SK-N-SH treated with all-trans-retinoic acid at 6 μM for 48 hours (cell line): ENCODE measurements around the gene CARD9.

Experiments used
- ATAC-seq: fragments of 200-7000 bp; cut with Tn5 transposase; 3 replicates; pipeline ENCODE4 v1.9.1; 2020; ENCODE audit warnings: mild to moderate bottlenecking, moderate library complexity
- ARNTL ChIP-seq: fragments of 450-650 bp; formaldehyde crosslinking; IDR thresholded peaks from 2 replicates; pipeline ENCODE4 v1.5.0; 2020; ENCODE audit warnings: low read depth, mild to moderate bottlenecking, moderate library complexity, borderline replicate concordance
- BACH2 ChIP-seq: fragments of 250-450 bp; sonication (Bioruptor Pico); IDR thresholded peaks from 2 replicates; pipeline ENCODE4 v1.9.0; 2021; ENCODE audit warnings: mild to moderate bottlenecking, borderline replicate concordance
- CSDC2 ChIP-seq: fragments of 250-450 bp; sonication (Bioruptor Pico); IDR thresholded peaks from 2 replicates; pipeline ENCODE4 v1.5.0; 2020; ENCODE audit warnings: mild to moderate bottlenecking, moderate library complexity
- ESRRG ChIP-seq: fragments of 250-450 bp; sonication (Bioruptor Pico); IDR thresholded peaks from 2 replicates; pipeline ENCODE4 v1.6.1; 2021; ENCODE audit warnings: mild to moderate bottlenecking
- GLIS3 ChIP-seq: fragments of 250-450 bp; sonication (Bioruptor Pico); IDR thresholded peaks from 2 replicates; pipeline ENCODE4 v1.5.0; 2020; ENCODE audit warnings: mild to moderate bottlenecking, moderate library complexity
- ISL1 ChIP-seq: fragments of 250-450 bp; sonication (Bioruptor Pico); IDR thresholded peaks from 2 replicates; pipeline ENCODE4 v2.1.2; 2022; ENCODE audit warnings: mild to moderate bottlenecking, moderate library complexity
- OSR1 ChIP-seq: fragments of 250-450 bp; sonication (Bioruptor Pico); IDR thresholded peaks from 2 replicates; pipeline ENCODE4 v1.8.0; 2022; ENCODE audit warnings: moderate library complexity, mild to moderate bottlenecking, inconsistent platforms
- PPARA ChIP-seq: fragments of 250-450 bp; sonication (Bioruptor Pico); IDR thresholded peaks from 2 replicates; pipeline ENCODE4 v1.5.0; 2020; ENCODE audit warnings: mild to moderate bottlenecking, borderline replicate concordance
- RARB ChIP-seq: fragments of 250-450 bp; sonication (Bioruptor Pico); IDR thresholded peaks from 2 replicates; pipeline ENCODE4 v1.8.0; 2021; ENCODE audit warnings: mild to moderate bottlenecking, moderate library complexity
- SNAI2 ChIP-seq: fragments of 250-450 bp; sonication (Bioruptor Pico); IDR thresholded peaks from 2 replicates; pipeline ENCODE4 v1.5.0; 2020; ENCODE audit warnings: mild to moderate bottlenecking, moderate library complexity
- TCF4 ChIP-seq: fragments of 250-450 bp; sonication (Bioruptor Pico); IDR thresholded peaks from 2 replicates; pipeline ENCODE4 v1.8.0; 2021; ENCODE audit warnings: mild to moderate bottlenecking, moderate library complexity, borderline replicate concordance
- TOX ChIP-seq: fragments of 250-450 bp; sonication (Bioruptor Pico); IDR thresholded peaks from 2 replicates; pipeline ENCODE4 v1.8.0; 2021; ENCODE audit warnings: mild to moderate bottlenecking, moderate library complexity, borderline replicate concordance
- ZC3H10 ChIP-seq: fragments of 250-450 bp; sonication (Bioruptor Pico); IDR thresholded peaks from 2 replicates; pipeline ENCODE4 v1.5.1; 2021; ENCODE audit warnings: mild to moderate bottlenecking, moderate library complexity
- ZFP3 ChIP-seq: fragments of 250-450 bp; sonication (Bioruptor Pico); IDR thresholded peaks from 2 replicates; pipeline ENCODE4 v1.5.0; 2020; ENCODE audit warnings: mild to moderate bottlenecking, moderate library complexity
- ZNF565 ChIP-seq: fragments of 450-650 bp; formaldehyde crosslinking; conservative IDR thresholded peaks from 2 replicates; pipeline ENCODE4 v1.5.0; 2020; ENCODE audit warnings: low read depth, mild to moderate bottlenecking, moderate library complexity
- ZNF8 ChIP-seq: fragments of 450-650 bp; formaldehyde crosslinking; IDR thresholded peaks from 2 replicates; pipeline ENCODE4 v1.5.0; 2020; ENCODE audit warnings: mild to moderate bottlenecking, moderate library complexity
- TF ChIP-seq, protein P1 (sequence below): fragments of 250-450 bp; sonication (Bioruptor Pico); IDR thresholded peaks from 2 replicates; pipeline ENCODE4 v1.5.1; 2021; ENCODE audit warnings: mild to moderate bottlenecking, moderate library complexity
- TF ChIP-seq, protein P2 (sequence below): fragments of 250-450 bp; sonication (Bioruptor Pico); IDR thresholded peaks from 2 replicates; pipeline ENCODE4 v1.8.0; 2020; ENCODE audit warnings: mild to moderate bottlenecking, moderate library complexity, borderline replicate concordance
- TF ChIP-seq, protein P3 (sequence below): fragments of 250-450 bp; sonication (Bioruptor Pico); IDR thresholded peaks from 2 replicates; pipeline ENCODE4 v1.5.0; 2020; ENCODE audit warnings: mild to moderate bottlenecking, moderate library complexity
- TF ChIP-seq, protein P4 (sequence below): fragments of 250-450 bp; sonication (Bioruptor Pico); IDR thresholded peaks from 2 replicates; pipeline ENCODE4 v1.8.0; 2021; ENCODE audit warnings: low read depth, mild to moderate bottlenecking, moderate library complexity, borderline replicate concordance
- TF ChIP-seq, protein P5 (sequence below): fragments of 250-450 bp; sonication (Bioruptor Pico); IDR thresholded peaks from 2 replicates; pipeline ENCODE4 v1.5.1; 2020; ENCODE audit warnings: low read depth, mild to moderate bottlenecking, moderate library complexity

The CARD9 gene

DNA sequence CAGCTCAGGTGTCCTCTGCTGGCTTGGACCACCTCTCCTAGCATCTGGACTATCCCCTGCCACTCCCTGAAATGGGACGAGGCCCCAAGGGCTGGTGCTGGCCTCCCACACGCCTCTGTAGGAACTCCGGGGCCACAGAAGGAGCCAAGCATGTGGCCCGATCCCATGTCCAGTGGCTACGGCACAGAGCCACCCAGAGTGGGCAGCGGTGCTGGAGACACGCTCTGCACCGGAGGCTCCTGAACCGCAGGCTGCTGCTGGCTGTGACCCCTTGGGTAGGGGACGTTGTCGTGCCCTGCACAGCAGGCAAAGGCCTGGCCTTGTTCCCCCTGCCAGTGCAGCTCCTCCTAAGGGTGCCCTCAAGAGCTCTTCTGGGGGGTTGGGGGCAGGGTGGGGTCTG lies 6.4 kb upstream of the CARD9 start:
- TF ChIP-seq TOX (CRISPR knock-in tag) (no peak), ARNTL (CRISPR knock-in tag) (no peak), PPARA (CRISPR knock-in tag) (no peak), ZFP3 (CRISPR knock-in tag) (no peak), OSR1 (CRISPR knock-in tag) (no peak), ZNF565 (no peak), ZC3H10 (CRISPR knock-in tag) (no peak), ISL1 (CRISPR knock-in tag) (no peak), GLIS3 (no peak), ESRRG (CRISPR knock-in tag) (no peak), SNAI2 (no peak), ZNF8 (CRISPR knock-in tag) (no peak), RARB (CRISPR knock-in tag) (no peak), BACH2 (CRISPR knock-in tag) (no peak)
- TF ChIP-seq, protein P1, sequence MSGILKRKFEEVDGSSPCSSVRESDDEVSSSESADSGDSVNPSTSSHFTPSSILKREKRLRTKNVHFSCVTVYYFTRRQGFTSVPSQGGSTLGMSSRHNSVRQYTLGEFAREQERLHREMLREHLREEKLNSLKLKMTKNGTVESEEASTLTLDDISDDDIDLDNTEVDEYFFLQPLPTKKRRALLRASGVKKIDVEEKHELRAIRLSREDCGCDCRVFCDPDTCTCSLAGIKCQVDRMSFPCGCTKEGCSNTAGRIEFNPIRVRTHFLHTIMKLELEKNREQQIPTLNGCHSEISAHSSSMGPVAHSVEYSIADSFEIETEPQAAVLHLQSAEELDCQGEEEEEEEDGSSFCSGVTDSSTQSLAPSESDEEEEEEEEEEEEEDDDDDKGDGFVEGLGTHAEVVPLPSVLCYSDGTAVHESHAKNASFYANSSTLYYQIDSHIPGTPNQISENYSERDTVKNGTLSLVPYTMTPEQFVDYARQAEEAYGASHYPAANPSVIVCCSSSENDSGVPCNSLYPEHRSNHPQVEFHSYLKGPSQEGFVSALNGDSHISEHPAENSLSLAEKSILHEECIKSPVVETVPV = no peak
- TF ChIP-seq, protein P2, sequence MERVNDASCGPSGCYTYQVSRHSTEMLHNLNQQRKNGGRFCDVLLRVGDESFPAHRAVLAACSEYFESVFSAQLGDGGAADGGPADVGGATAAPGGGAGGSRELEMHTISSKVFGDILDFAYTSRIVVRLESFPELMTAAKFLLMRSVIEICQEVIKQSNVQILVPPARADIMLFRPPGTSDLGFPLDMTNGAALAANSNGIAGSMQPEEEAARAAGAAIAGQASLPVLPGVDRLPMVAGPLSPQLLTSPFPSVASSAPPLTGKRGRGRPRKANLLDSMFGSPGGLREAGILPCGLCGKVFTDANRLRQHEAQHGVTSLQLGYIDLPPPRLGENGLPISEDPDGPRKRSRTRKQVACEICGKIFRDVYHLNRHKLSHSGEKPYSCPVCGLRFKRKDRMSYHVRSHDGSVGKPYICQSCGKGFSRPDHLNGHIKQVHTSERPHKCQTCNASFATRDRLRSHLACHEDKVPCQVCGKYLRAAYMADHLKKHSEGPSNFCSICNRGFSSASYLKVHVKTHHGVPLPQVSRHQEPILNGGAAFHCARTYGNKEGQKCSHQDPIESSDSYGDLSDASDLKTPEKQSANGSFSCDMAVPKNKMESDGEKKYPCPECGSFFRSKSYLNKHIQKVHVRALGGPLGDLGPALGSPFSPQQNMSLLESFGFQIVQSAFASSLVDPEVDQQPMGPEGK (CRISPR knock-in tag) = no peak
- TF ChIP-seq, protein P3, sequence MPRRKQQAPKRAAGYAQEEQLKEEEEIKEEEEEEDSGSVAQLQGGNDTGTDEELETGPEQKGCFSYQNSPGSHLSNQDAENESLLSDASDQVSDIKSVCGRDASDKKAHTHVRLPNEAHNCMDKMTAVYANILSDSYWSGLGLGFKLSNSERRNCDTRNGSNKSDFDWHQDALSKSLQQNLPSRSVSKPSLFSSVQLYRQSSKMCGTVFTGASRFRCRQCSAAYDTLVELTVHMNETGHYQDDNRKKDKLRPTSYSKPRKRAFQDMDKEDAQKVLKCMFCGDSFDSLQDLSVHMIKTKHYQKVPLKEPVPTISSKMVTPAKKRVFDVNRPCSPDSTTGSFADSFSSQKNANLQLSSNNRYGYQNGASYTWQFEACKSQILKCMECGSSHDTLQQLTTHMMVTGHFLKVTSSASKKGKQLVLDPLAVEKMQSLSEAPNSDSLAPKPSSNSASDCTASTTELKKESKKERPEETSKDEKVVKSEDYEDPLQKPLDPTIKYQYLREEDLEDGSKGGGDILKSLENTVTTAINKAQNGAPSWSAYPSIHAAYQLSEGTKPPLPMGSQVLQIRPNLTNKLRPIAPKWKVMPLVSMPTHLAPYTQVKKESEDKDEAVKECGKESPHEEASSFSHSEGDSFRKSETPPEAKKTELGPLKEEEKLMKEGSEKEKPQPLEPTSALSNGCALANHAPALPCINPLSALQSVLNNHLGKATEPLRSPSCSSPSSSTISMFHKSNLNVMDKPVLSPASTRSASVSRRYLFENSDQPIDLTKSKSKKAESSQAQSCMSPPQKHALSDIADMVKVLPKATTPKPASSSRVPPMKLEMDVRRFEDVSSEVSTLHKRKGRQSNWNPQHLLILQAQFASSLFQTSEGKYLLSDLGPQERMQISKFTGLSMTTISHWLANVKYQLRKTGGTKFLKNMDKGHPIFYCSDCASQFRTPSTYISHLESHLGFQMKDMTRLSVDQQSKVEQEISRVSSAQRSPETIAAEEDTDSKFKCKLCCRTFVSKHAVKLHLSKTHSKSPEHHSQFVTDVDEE (CRISPR knock-in tag) = no peak
- TF ChIP-seq, all 23 proteins: peak for 0
- ATAC-seq = no peak

DNA sequence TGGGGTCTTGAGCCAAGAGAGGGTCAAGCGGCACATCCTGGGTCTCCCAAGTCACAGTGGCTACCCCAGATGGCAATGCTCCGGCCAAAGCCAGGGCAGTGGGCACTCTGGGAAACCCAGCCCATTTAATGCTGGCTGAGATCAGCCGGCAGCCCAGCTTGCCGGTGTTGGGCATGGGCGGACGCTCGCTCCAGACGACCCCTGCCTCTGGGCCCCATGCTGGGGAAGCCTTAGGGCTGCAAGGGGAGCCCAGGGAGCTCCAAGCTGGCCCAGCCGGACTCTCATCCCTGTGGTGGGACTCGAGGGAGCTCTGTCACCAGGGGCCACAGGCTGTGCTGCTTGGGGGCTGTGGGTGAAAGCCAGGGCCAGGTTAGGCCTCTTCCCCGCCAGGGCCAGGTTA lies 5.9 kb upstream of the CARD9 start:
- no peak for ATAC-seq
- no peak for TF ChIP-seq OSR1 (CRISPR knock-in tag)
- no peak for TF ChIP-seq TCF4 (CRISPR knock-in tag)
- TF ChIP-seq SNAI2 = no peak
- TF ChIP-seq, protein P4, sequence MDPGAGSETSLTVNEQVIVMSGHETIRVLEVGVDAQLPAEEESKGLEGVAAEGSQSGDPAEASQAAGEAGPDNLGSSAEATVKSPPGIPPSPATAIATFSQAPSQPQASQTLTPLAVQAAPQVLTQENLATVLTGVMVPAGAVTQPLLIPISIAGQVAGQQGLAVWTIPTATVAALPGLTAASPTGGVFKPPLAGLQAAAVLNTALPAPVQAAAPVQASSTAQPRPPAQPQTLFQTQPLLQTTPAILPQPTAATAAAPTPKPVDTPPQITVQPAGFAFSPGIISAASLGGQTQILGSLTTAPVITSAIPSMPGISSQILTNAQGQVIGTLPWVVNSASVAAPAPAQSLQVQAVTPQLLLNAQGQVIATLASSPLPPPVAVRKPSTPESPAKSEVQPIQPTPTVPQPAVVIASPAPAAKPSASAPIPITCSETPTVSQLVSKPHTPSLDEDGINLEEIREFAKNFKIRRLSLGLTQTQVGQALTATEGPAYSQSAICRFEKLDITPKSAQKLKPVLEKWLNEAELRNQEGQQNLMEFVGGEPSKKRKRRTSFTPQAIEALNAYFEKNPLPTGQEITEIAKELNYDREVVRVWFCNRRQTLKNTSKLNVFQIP (CRISPR knock-in tag) = no peak
- TF ChIP-seq ZFP3 (CRISPR knock-in tag) = no peak
- no peak for TF ChIP-seq RARB (CRISPR knock-in tag)
- TF ChIP-seq ZNF565 = no peak
- TF ChIP-seq ZNF8 (CRISPR knock-in tag) = no peak
- TF ChIP-seq, protein P2 (CRISPR knock-in tag) = no peak
- TF ChIP-seq PPARA (CRISPR knock-in tag) = no peak
- TF ChIP-seq ZC3H10 (CRISPR knock-in tag) = no peak
- no peak for TF ChIP-seq CSDC2 (CRISPR knock-in tag)
- no peak for TF ChIP-seq TOX (CRISPR knock-in tag)
- no peak for TF ChIP-seq ESRRG (CRISPR knock-in tag)
- TF ChIP-seq GLIS3 = no peak
- TF ChIP-seq, protein P5, sequence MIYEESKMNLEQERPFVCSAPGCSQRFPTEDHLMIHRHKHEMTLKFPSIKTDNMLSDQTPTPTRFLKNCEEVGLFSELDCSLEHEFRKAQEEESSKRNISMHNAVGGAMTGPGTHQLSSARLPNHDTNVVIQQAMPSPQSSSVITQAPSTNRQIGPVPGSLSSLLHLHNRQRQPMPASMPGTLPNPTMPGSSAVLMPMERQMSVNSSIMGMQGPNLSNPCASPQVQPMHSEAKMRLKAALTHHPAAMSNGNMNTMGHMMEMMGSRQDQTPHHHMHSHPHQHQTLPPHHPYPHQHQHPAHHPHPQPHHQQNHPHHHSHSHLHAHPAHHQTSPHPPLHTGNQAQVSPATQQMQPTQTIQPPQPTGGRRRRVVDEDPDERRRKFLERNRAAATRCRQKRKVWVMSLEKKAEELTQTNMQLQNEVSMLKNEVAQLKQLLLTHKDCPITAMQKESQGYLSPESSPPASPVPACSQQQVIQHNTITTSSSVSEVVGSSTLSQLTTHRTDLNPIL (CRISPR knock-in tag) = no peak
